ENCODE results near the gene TMOD2.
A peak's percentile ranks its signal among the peaks of the same experiment; 100 is the strongest.

TMOD2 gene

GRCh38 chr15:51861557-51862359 is 110.4 kb downstream of the TMOD2 start:
- peak; percentile 72 for DNase-seq (ENCODE audit: low spot score)

DNA sequence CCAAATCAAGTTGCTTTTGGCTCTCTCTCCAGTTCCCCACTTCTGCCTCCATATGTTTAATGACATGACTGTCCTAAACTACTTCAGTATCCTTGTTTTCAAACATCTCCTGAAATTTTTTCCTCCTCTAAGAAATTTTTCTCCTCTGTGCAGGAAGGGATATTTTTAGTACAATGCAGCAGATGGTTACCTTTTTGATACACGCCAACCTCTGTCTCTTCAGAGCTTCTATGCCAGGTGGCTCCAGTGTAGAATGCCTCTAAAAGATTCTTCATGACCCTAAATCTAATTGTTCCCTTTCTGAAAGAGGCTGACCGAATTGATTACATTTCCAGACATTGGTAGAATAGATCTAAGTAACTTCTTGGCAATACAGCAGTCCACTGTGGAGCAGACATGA is 111.7 kb downstream of the TMOD2 start:
- no peak for DNase-seq (ENCODE audit: low spot score)

GRCh38 chr15:51864408-51865056 is 113.1 kb downstream of the TMOD2 start:
- no peak for DNase-seq (ENCODE audit: low spot score)

GRCh38 chr15:51865317-51865716 is 113.9 kb downstream of the TMOD2 start:
- DNase-seq (ENCODE audit: low spot score): no peak
